Gastroesophageal sphincter (tissue), 3 donors: Measurements from ENCODE around the gene C1orf87.

ENCODE experiments used
- CTCF ChIP-seq, 4 experiments: fragments of 200-600 bp in 2 of 4; fragments of 450-650 bp in 2 of 4; sonication (generic) in 1 of 4; IDR thresholded peaks; one replicate each; pipeline ENCODE4 v1.5.1; 2017 to 2019; ENCODE audit warnings: antibody characterized with exemption in 4 of 4, mild to moderate bottlenecking in 2 of 4, moderate library complexity in 2 of 4
- EP300 ChIP-seq: sonication (generic); formaldehyde crosslinking; IDR thresholded peaks from one replicate; pipeline ENCODE4 v1.6.1; 2017; ENCODE audit warnings: antibody characterized with exemption, mild to moderate bottlenecking

DNA sequence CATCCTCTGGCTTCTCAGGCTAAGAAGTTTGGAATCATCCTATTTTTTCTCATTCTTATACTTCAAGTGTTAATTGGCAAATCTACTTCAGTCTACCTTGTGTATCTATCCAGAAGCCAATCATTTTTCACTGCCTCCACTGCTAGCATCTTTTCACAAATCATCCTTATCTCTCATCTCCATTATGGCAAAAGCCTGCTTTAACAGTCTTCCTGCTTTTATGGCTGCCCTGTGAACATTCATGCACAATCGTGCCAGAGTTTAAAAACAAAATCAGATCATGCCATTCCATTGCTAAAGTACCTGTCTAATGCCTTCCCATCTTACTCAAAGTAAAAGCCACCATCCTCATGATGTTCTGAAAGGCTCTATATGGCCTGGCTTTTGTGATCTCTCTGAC, 127.8 kb downstream of the C1orf87 start:
- no peak for TF ChIP-seq CTCF (IDR thresholded peaks at IDR 0.05)
- no peak for TF ChIP-seq EP300
